Immature natural killer cell (primary cell): Measurements from ENCODE around the gene VEGFA. TPM values are rescaled to one million over a fixed set of nuclear protein-coding genes. Genes with fewer than 3 reads are reported as not detected.

ENCODE experiments used
- DNase-seq, 3 donors: peaks; one replicate each; pipeline ENCODE4 v3.0.0; 2022; ENCODE audit warnings: mixed read lengths in 1 of 3
- H3K27ac Mint-ChIP-seq, 6 donors: one replicate each; pipeline ENCODE4 v1.8.0; 2020; ENCODE audit warnings: mixed read lengths in 6 of 6, mild to moderate bottlenecking in 5 of 6, inconsistent platforms in 4 of 6, moderate library complexity in 3 of 6
- H3K27me3 Mint-ChIP-seq, 3 donors: one replicate each; pipeline ENCODE4 v1.8.0; 2020 to 2021; ENCODE audit warnings: low read depth in 3 of 3, mild to moderate bottlenecking in 3 of 3, mixed read lengths in 3 of 3, moderate library complexity in 3 of 3, inconsistent platforms in 1 of 3
- H3K36me3 Mint-ChIP-seq, 3 donors: one replicate each; pipeline ENCODE4 v1.8.0; 2020; ENCODE audit warnings: mixed read lengths in 3 of 3, inconsistent platforms in 2 of 3, mild to moderate bottlenecking in 2 of 3
- H3K4me1 Mint-ChIP-seq, 2 donors: one replicate each; pipeline ENCODE4 v1.8.0; 2020; ENCODE audit warnings: inconsistent platforms in 2 of 2, mild to moderate bottlenecking in 2 of 2, mixed read lengths in 2 of 2, moderate library complexity in 1 of 2
- H3K4me3 Mint-ChIP-seq, 5 donors: one replicate each; pipeline ENCODE4 v1.8.0; 2020; ENCODE audit warnings: mild to moderate bottlenecking in 5 of 5, mixed read lengths in 5 of 5, inconsistent platforms in 3 of 5, moderate library complexity in 3 of 5
- H3K9me3 Mint-ChIP-seq, 6 donors: one replicate each; pipeline ENCODE4 v1.8.0; 2020; ENCODE audit warnings: mild to moderate bottlenecking in 6 of 6, mixed read lengths in 6 of 6, inconsistent platforms in 4 of 6, moderate library complexity in 3 of 6
- polyA plus RNA-seq, 3 donors: library from polyadenylated mRNA; unstranded; fragments of 300-500 nt; fragmentation: Illumina TruSeq; gene quantifications; one replicate each; pipeline ENCODE4 v1.2.3, GENCODE V29; 2021

The VEGFA gene
- polyA plus RNA-seq: 1 to 10 TPM in 2 of 3 donors, under 1 TPM in 1; 0.30 to 2.4 (median 2.1) TPM

DNA sequence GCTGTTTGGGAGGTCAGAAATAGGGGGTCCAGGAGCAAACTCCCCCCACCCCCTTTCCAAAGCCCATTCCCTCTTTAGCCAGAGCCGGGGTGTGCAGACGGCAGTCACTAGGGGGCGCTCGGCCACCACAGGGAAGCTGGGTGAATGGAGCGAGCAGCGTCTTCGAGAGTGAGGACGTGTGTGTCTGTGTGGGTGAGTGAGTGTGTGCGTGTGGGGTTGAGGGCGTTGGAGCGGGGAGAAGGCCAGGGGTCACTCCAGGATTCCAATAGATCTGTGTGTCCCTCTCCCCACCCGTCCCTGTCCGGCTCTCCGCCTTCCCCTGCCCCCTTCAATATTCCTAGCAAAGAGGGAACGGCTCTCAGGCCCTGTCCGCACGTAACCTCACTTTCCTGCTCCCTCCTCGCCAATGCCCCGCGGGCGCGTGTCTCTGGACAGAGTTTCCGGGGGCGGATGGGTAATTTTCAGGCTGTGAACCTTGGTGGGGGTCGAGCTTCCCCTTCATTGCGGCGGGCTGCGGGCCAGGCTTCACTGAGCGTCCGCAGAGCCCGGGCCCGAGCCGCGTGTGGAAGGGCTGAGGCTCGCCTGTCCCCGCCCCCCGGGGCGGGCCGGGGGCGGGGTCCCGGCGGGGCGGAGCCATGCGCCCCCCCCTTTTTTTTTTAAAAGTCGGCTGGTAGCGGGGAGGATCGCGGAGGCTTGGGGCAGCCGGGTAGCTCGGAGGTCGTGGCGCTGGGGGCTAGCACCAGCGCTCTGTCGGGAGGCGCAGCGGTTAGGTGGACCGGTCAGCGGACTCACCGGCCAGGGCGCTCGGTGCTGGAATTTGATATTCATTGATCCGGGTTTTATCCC, at the start of gene VEGFA:
VEGFA (plus strand) TSS at position 686 of the 846 bp plus-strand sequence.
- peak within 1 kb of the TSS in 5 of 6 donors; percentile 51 to 84 (median 79) for H3K27ac Mint-ChIP-seq
- H3K9me3 Mint-ChIP-seq: no peaks in the 10 kb centered on the region
- H3K4me3 Mint-ChIP-seq: peak within 1 kb of the TSS; percentile 84 to 99 (median 90)
- H3K4me1 Mint-ChIP-seq: peaks cover 21 to 23% of the 10 kb centered on the region in 2 donors
- peaks cover 8 to 16% (median 10%) of the 10 kb centered on the region in 3 donors for H3K27me3 Mint-ChIP-seq
- DNase-seq: peak; percentile 82 to 86 (median 86)
- H3K36me3 Mint-ChIP-seq: no peaks in the 10 kb centered on the region

- Mint-ChIP-seq H3K9me3 (no peaks in the 10 kb centered on the region), H3K36me3 (no peaks in the 10 kb centered on the region), H3K27me3 (peaks cover 6 to 15% (median 7%) of the 10 kb centered on the region in 3 donors), H3K4me1 (peaks cover 17 to 22% of the 10 kb centered on the region in 2 donors), H3K4me3 (no peak overlapping the region), H3K27ac (no peak overlapping the region)
- DNase-seq: no peak
Observed at GRCh38 chr6:43720999-43721398, 49.0 kb upstream of the VEGFA start.

GRCh38 chr6:43722920-43723545, 47.0 kb upstream of the VEGFA start:
- peaks cover 3 to 15% (median 4%) of the 10 kb centered on the region in 3 donors for H3K27me3 Mint-ChIP-seq
- H3K9me3 Mint-ChIP-seq: no peaks in the 10 kb centered on the region
- peaks cover 17 to 25% of the 10 kb centered on the region in 2 donors for H3K4me1 Mint-ChIP-seq
- H3K36me3 Mint-ChIP-seq: no peaks in the 10 kb centered on the region
- no peak for DNase-seq
- no peak overlapping the region for H3K4me3 Mint-ChIP-seq
- H3K27ac Mint-ChIP-seq: peak overlapping the region in 1 of 6 donors; percentile 24

DNA sequence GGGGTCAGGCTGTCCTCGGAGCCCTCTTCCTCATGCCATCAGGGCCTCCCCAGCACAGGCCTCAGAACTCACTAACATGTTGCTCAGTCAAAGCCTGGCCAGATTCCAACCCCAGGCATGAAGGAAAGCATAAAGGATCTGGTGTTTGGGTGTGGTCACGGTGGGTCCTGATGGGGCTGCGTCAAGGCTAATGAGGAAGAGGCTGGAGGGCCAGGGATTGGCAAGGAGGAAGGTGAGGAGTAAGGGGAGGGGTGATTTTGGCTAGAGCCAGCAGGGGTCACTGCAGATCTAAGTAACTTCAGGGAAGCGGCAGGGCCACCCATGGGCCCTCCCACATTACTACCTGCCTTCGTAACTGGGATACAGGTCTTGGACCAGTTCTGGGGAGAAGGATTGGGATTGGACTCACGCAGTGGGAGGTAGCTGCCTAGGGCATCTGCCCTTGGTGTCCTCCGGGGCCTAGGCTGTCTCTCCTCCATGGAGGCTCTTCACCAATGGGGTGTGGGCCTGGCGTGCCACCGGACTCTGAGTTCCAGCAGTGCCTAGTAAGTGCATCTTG, 46.2 kb upstream of the VEGFA start:
- Mint-ChIP-seq H3K36me3 (no peaks in the 10 kb centered on the region), H3K27ac (no peak overlapping the region), H3K4me1 (peaks cover 17 to 25% of the 10 kb centered on the region in 2 donors), H3K4me3 (no peak overlapping the region), H3K27me3 (peaks cover 3 to 15% (median 4%) of the 10 kb centered on the region in 3 donors), H3K9me3 (no peaks in the 10 kb centered on the region)
- DNase-seq: peak; percentile 45 to 47 (median 45)

DNA sequence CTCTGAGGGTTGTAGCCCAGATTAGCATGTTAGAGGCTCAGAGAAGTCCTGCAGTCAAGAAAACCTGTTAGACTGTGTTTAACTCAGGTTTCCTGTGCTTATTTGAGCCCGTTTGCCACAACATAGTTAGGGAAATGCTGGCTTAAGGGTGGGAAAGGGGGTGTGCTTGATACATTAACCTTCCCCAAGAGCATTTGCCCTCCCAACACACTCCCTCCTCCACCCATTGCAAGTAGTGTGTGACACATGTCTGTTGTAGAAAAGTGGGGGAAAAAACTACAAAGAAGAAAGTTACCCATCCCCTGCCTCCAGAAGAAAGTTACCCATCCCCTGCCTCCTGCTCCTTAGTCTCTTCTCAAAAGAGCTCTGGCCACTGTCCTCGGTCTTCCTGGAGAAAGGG, 45.7 kb upstream of the VEGFA start:
- Mint-ChIP-seq H3K4me3 (no peak overlapping the region), H3K27ac (peak overlapping the region in 4 of 6 donors; percentile 42 to 85 (median 73)), H3K36me3 (no peaks in the 10 kb centered on the region), H3K27me3 (peaks cover 3 to 15% (median 4%) of the 10 kb centered on the region in 3 donors), H3K9me3 (no peaks in the 10 kb centered on the region), H3K4me1 (peaks cover 17 to 25% of the 10 kb centered on the region in 2 donors)
- no peak for DNase-seq

GRCh38 chr6:43724914-43725642, 44.9 kb upstream of the VEGFA start:
- H3K4me1 Mint-ChIP-seq: peaks cover 17 to 25% of the 10 kb centered on the region in 2 donors
- H3K9me3 Mint-ChIP-seq: peaks cover 0 to under 1% (median 0%) of the 10 kb centered on the region in 6 donors
- H3K27me3 Mint-ChIP-seq: peaks cover 3 to 15% (median 4%) of the 10 kb centered on the region in 3 donors
- no peaks in the 10 kb centered on the region for H3K36me3 Mint-ChIP-seq
- peak; percentile 68 to 72 (median 71) for DNase-seq
- peak overlapping the region in 2 of 5 donors; percentile 58 to 61 for H3K4me3 Mint-ChIP-seq
- peak overlapping the region in 5 of 6 donors; percentile 8 to 85 (median 75) for H3K27ac Mint-ChIP-seq

GRCh38 chr6:43725643-43726580, 44.1 kb upstream of the VEGFA start:
- Mint-ChIP-seq H3K9me3 (peaks cover 0 to 7% (median 6%) of the 10 kb centered on the region in 6 donors), H3K36me3 (peaks cover 0 to 5% (median 0%) of the 10 kb centered on the region in 3 donors), H3K4me3 (peak overlapping the region in 2 of 5 donors; percentile 58 to 61), H3K27me3 (peaks cover 3 to 13% (median 4%) of the 10 kb centered on the region in 3 donors), H3K27ac (peak overlapping the region in 4 of 6 donors; percentile 48 to 79 (median 76)), H3K4me1 (peaks cover 17 to 25% of the 10 kb centered on the region in 2 donors)
- no peak for DNase-seq

GRCh38 chr6:43727634-43728033, 42.4 kb upstream of the VEGFA start:
- no peak for DNase-seq
- peak overlapping the region in 1 of 6 donors; percentile 8 for H3K27ac Mint-ChIP-seq
- H3K9me3 Mint-ChIP-seq: peaks cover 2 to 13% (median 8%) of the 10 kb centered on the region in 6 donors
- H3K36me3 Mint-ChIP-seq: peaks cover 0 to 5% (median 0%) of the 10 kb centered on the region in 3 donors
- H3K4me1 Mint-ChIP-seq: peaks cover 17 to 25% of the 10 kb centered on the region in 2 donors
- peaks cover 3 to 9% (median 4%) of the 10 kb centered on the region in 3 donors for H3K27me3 Mint-ChIP-seq
- H3K4me3 Mint-ChIP-seq: no peak overlapping the region

GRCh38 chr6:43728586-43728985, 41.4 kb upstream of the VEGFA start:
- Mint-ChIP-seq H3K4me3 (no peak overlapping the region), H3K36me3 (peaks cover 0 to 5% (median 0%) of the 10 kb centered on the region in 3 donors), H3K9me3 (peaks cover 2 to 13% (median 8%) of the 10 kb centered on the region in 6 donors), H3K27ac (no peak overlapping the region), H3K4me1 (peaks cover 17 to 26% of the 10 kb centered on the region in 2 donors), H3K27me3 (peaks cover 3 to 9% (median 4%) of the 10 kb centered on the region in 3 donors)
- DNase-seq: no peak

DNA sequence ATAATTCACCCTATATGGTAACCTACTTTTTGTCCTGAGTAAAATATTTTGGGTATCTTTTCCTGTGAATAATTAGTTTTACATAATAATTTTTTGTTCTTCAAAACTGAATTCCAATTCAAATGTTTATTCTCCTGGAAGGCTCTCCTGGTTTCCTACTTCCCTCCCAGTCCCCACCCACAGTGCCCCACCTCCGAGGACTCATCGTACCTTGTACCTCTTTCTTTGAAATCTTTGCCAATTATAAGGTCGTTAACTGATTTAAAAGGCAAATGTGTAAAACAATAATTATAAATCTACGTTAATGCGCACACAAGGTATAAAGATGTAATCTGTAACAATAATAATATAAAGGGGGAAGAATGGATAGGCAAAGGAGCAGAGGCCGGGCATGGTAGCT, 40.5 kb upstream of the VEGFA start:
- H3K27me3 Mint-ChIP-seq: peaks cover 3 to 6% (median 4%) of the 10 kb centered on the region in 3 donors
- peaks cover 0 to 5% (median 0%) of the 10 kb centered on the region in 3 donors for H3K36me3 Mint-ChIP-seq
- H3K4me3 Mint-ChIP-seq: no peak overlapping the region
- H3K27ac Mint-ChIP-seq: no peak overlapping the region
- H3K9me3 Mint-ChIP-seq: peaks cover 2 to 13% (median 8%) of the 10 kb centered on the region in 6 donors
- peaks cover 12 to 25% of the 10 kb centered on the region in 2 donors for H3K4me1 Mint-ChIP-seq
- DNase-seq: no peak

- Mint-ChIP-seq H3K27me3 (peaks cover 0 to under 1% (median 0%) of the 10 kb centered on the region in 3 donors), H3K27ac (no peak overlapping the region), H3K36me3 (peaks cover 0 to 5% (median 0%) of the 10 kb centered on the region in 3 donors), H3K4me3 (no peak overlapping the region), H3K4me1 (peaks cover 2 to 21% of the 10 kb centered on the region in 2 donors), H3K9me3 (peaks cover 2 to 13% (median 8%) of the 10 kb centered on the region in 6 donors)
- no peak for DNase-seq
Observed at GRCh38 chr6:43730634-43731033, 39.4 kb upstream of the VEGFA start.
